Colonic mucosa (tissue), 4 donors: Measurements from ENCODE around the gene TEPSIN. TPM values are rescaled to one million over a fixed set of nuclear protein-coding genes. Genes with fewer than 3 reads are reported as not detected.

ENCODE experiments used
- DNase-seq: peaks from one replicate; pipeline ENCODE4 v3.0.0-alpha.2; 2020
- H3K27ac ChIP-seq: fragments of 200-600 bp; one replicate; pipeline ENCODE4 v1.8.0; 2021
- H3K27me3 ChIP-seq: fragments of 200-600 bp; one replicate; pipeline ENCODE4 v1.8.0; 2021
- H3K36me3 ChIP-seq: fragments of 200-600 bp; one replicate; pipeline ENCODE4 v1.8.0; 2021
- H3K4me1 ChIP-seq: fragments of 200-600 bp; one replicate; pipeline ENCODE4 v1.8.0; 2021; ENCODE audit warnings: mild to moderate bottlenecking
- H3K4me3 ChIP-seq: fragments of 200-600 bp; one replicate; pipeline ENCODE4 v1.8.0; 2021
- H3K9ac ChIP-seq, 2 donors: one replicate each; pipeline ENCODE4 v1.7.0; 2013; ENCODE audit warnings: control low read depth in 2 of 2, low read depth in 2 of 2, low read length in 2 of 2
- H3K9me3 ChIP-seq: fragments of 200-600 bp; one replicate; pipeline ENCODE4 v1.8.0; 2021
- CTCF ChIP-seq: fragments of 200-600 bp; IDR thresholded peaks from one replicate; pipeline ENCODE4 v1.8.0; 2022; ENCODE audit warnings: antibody characterized with exemption, mild to moderate bottlenecking
- intact Hi-C: fragments of 100-400 bp; cut with DNase I; formaldehyde crosslinking; loops from one replicate; pipeline ENCODE4 v1.14.1; 2022
- total RNA-seq, 2 donors: library from RNA; stranded (reverse); fragmentation: NEBNext Ultra II Directional in 1 of 2; extraction: Animal tissue kit (Norgen Biotek cat#: 25700) in 1 of 2; gene quantifications; one replicate each; pipeline ENCODE4 v1.2.1, GENCODE V29; 2021
- donor health status: healthy.
- donor health status: DM: no; HTN: no; CAD: no.
- donor health status: DM: no; HTN: no; CAD: no.

Gene TEPSIN
- total RNA-seq, 2 donors from 2014 or later, result 29.3 to 46.7 TPM

DNA sequence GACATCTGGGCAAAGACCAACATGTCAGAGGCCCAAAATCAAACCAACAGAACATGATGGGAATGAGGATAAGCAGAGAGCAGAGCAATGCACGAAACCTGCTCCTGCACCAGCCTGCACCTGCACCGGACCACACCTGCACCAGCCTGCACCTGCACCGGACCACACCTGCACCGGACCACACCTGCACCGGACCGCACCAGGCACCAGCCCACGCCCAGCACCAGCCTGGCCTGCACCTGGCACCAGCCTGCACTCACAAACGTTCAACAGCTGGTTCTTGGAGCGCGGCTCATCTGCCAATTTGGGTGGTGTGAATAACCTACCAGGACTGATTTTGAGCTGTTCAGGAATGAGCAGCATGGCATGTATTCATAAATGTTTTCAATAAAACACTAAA is 34.3 kb downstream of the TEPSIN start:
- TF ChIP-seq CTCF, result no peak
- intact Hi-C loops, result no loop called here
- Histone ChIP-seq H3K4me3 (no peak overlapping the region), H3K27ac (no peak overlapping the region), H3K9ac (no peak overlapping the region), H3K9me3 (no peaks in the 10 kb centered on the region), H3K27me3 (no peaks in the 10 kb centered on the region), H3K36me3 (no peaks in the 10 kb centered on the region), H3K4me1 (no peaks in the 10 kb centered on the region)
- DNase-seq, result no peak

DNA sequence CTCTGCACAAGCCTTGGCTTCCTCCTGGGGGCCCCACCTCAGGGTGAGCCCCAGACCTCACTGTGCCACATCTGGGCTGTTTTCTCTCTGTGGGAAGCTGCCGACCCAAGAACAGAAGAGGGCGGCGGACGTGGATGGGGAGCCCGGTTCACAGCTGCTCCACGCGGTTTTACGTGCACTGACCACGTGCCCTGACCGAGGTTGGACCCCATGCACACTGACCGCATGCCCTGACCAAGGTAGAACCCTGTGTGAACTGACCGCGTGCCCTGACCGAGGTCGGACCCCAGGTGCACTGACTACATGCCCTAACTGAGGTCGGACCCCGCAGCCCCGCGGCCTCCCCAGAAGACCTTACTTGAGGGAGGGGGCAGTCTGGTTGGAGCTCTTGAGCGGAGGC is 35.7 kb downstream of the TEPSIN start:
- DNase-seq, result no peak
- intact Hi-C loops, result no loop called here
- H3K27me3 ChIP-seq, result no peaks in the 10 kb centered on the region
- H3K4me1 ChIP-seq, result no peaks in the 10 kb centered on the region
- H3K36me3 ChIP-seq, result no peaks in the 10 kb centered on the region
- no peak overlapping the region for H3K9ac ChIP-seq
- no peaks in the 10 kb centered on the region for H3K9me3 ChIP-seq
- no peak for TF ChIP-seq CTCF
- no peak overlapping the region for H3K4me3 ChIP-seq
- no peak overlapping the region for H3K27ac ChIP-seq

- no peaks in the 10 kb centered on the region for H3K27me3 ChIP-seq
- H3K36me3 ChIP-seq, result no peaks in the 10 kb centered on the region
- intact Hi-C loops, result no loop called here
- H3K27ac ChIP-seq, result no peak overlapping the region
- H3K9ac ChIP-seq, result no peak overlapping the region
- no peak for TF ChIP-seq CTCF
- no peaks in the 10 kb centered on the region for H3K9me3 ChIP-seq
- DNase-seq, result no peak
- H3K4me3 ChIP-seq, result no peak overlapping the region
- no peaks in the 10 kb centered on the region for H3K4me1 ChIP-seq
These were observed 36.5 kb downstream of the TEPSIN start for GRCh38 chr17:81202318-81202717.

DNA sequence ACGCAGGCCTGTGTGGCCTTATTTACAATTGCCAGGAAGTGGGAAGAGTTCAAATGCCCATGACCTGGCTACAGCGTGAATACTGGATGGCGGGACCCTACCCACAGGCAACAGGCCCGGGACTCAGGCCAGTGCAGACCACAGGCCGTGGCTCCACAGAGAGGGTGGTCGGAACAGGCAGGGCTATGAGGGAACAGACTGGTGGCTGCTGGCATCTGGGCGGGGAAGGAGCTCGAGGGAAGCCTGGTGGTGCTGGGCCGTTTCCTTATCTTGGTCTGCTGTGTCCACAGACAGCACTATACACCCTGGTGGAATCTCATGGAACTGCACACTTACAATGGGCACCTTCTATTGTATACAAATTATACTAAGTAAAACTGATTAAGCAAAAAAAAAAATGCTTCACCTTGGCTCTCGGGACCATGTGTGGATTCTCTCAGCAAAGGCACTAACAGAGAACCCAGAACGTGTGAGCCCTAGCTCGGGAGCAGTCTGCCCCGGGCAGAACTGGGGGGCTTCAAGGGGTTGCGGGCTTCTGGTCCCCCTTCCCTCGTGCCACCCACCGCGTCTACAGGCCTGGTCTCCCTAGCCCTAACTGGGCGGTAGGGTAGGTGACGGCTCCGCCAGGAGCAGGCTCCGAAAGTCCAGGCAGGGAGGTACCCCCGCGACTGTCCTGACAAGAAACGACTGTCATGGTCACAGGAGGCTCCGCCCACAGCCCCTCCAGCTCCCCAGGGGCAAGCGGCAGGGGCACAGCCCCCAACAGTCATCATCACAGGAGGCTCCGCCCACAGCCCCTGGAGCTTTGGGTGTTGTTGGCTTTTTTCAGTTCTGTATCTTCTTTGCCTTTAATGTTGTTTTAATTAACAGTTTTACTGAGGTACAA is 37.9 kb downstream of the TEPSIN start:
- Histone ChIP-seq H3K4me3 (no peak overlapping the region), H3K4me1 (no peaks in the 10 kb centered on the region), H3K36me3 (no peaks in the 10 kb centered on the region), H3K27ac (no peak overlapping the region), H3K27me3 (no peaks in the 10 kb centered on the region), H3K9ac (no peak overlapping the region), H3K9me3 (no peaks in the 10 kb centered on the region)
- peak; percentile 75 for DNase-seq
- intact Hi-C loops, result no loop called here
- TF ChIP-seq CTCF, result peak; percentile 45

- intact Hi-C loops, result no loop called here
- no peak for TF ChIP-seq CTCF
- Histone ChIP-seq H3K27me3 (no peaks in the 10 kb centered on the region), H3K4me1 (no peaks in the 10 kb centered on the region), H3K27ac (no peak overlapping the region), H3K36me3 (no peaks in the 10 kb centered on the region), H3K4me3 (no peak overlapping the region), H3K9me3 (no peaks in the 10 kb centered on the region), H3K9ac (no peak overlapping the region)
- DNase-seq, result no peak
These were observed 38.7 kb downstream of the TEPSIN start for GRCh38 chr17:81200201-81200600.
